GM23248 (cell line): ENCODE measurements around the gene GPR132. TPM values are rescaled to one million over a fixed set of nuclear protein-coding genes. Genes with fewer than 3 reads are reported as not detected.

ENCODE experiments used
- DNase-seq: peaks from one replicate; pipeline ENCODE4 v3.0.0-alpha.2; 2015
- H2AFZ ChIP-seq: fragments of 200-600 bp; sonication (generic); 2 replicates; pipeline ENCODE4 v1.6.1; 2016; ENCODE audit warnings: antibody characterized with exemption
- H3F3A ChIP-seq: fragments of 200-600 bp; sonication (generic); 2 replicates; pipeline ENCODE4 v1.6.1; 2016; ENCODE audit warnings: mild to moderate bottlenecking, antibody characterized with exemption, mixed run types; ENCODE audit not compliant: insufficient read depth
- H3K27ac ChIP-seq: fragments of 200-600 bp; sonication (generic); 2 replicates; pipeline ENCODE4 v1.5.1; 2016; ENCODE audit warnings: mild to moderate bottlenecking
- H3K27me3 ChIP-seq: fragments of 200-600 bp; sonication (generic); replicated peaks from 2 replicates; pipeline ENCODE4 v1.6.1; 2016; ENCODE audit warnings: mild to moderate bottlenecking; ENCODE audit not compliant: insufficient read depth
- H3K36me3 ChIP-seq: fragments of 200-600 bp; sonication (generic); 2 replicates; pipeline ENCODE4 v1.6.1; 2016; ENCODE audit warnings: low read depth, mild to moderate bottlenecking
- H3K4me1 ChIP-seq: fragments of 200-600 bp; sonication (generic); 2 replicates; pipeline ENCODE4 v1.6.1; 2016; ENCODE audit warnings: mild to moderate bottlenecking; ENCODE audit not compliant: insufficient read depth
- H3K4me2 ChIP-seq: fragments of 200-600 bp; sonication (generic); one replicate; pipeline ENCODE4 v1.6.1; 2016; ENCODE audit warnings: mild to moderate bottlenecking; ENCODE audit not compliant: unreplicated experiment
- H3K4me3 ChIP-seq: fragments of 200-600 bp; sonication (generic); 2 replicates; pipeline ENCODE4 v1.5.1; 2016; ENCODE audit warnings: mild to moderate bottlenecking
- H3K79me2 ChIP-seq: fragments of 200-600 bp; sonication (generic); 2 replicates; pipeline ENCODE4 v1.6.1; 2016; ENCODE audit warnings: mild to moderate bottlenecking; ENCODE audit not compliant: insufficient read depth
- H3K9ac ChIP-seq: fragments of 200-600 bp; sonication (generic); 2 replicates; pipeline ENCODE4 v1.6.1; 2016; ENCODE audit warnings: mild to moderate bottlenecking
- H3K9me2 ChIP-seq: fragments of 200-600 bp; sonication (generic); 2 replicates; pipeline ENCODE4 v1.6.1; 2016; ENCODE audit warnings: mixed run types, mild to moderate bottlenecking, moderate library complexity; ENCODE audit not compliant: insufficient read depth
- H3K9me3 ChIP-seq: fragments of 200-600 bp; sonication (generic); one replicate; pipeline ENCODE4 v1.6.1; 2017; ENCODE audit warnings: low read depth
- H4K20me1 ChIP-seq: fragments of 200-600 bp; sonication (generic); 2 replicates; pipeline ENCODE4 v1.6.0; 2016; ENCODE audit not compliant: insufficient read depth
- EZH2 ChIP-seq: fragments of 200-600 bp; sonication (generic); IDR thresholded peaks from 2 replicates; pipeline ENCODE4 v1.6.1; 2018; ENCODE audit warnings: antibody characterized with exemption, mild to moderate bottlenecking; ENCODE audit not compliant: insufficient read depth, poor library complexity, severe bottlenecking
- EZH2phosphoT487 ChIP-seq: fragments of 200-600 bp; sonication (generic); IDR thresholded peaks from 2 replicates; pipeline ENCODE4 v1.6.1; 2018; ENCODE audit warnings: antibody characterized with exemption, moderate library complexity, mild to moderate bottlenecking, low read depth; ENCODE audit not compliant: insufficient read depth
- WGBS, 2 experiments: methylation state at CpG; one replicate each; pipeline ENCODE4 v1.1.6; 2015 to 2017; ENCODE audit warnings: low lambda C conversion rate in 2 of 2, low coverage in 1 of 2; ENCODE audit errors: missing lambda C conversion rate in 2 of 2; 5-methylcytosine and 5-hydroxymethylcytosine counted together
- in situ Hi-C: fragments of 300-500 bp; cut with MboI; formaldehyde crosslinking; loops from 2 replicates; pipeline ENCODE4 v1.15.0; 2020
- polyA plus RNA-seq: library from polyadenylated mRNA; unstranded; fragments of >200 nt; fragmentation: Nextera tagmentation; extraction: Ambion mirVana; gene quantifications from 2 replicates; pipeline ENCODE4 v1.2.1, GENCODE V29; 2016
- total RNA-seq: library from RNA; depleted of rRNA; stranded (reverse); fragments of >200 nt; shearing (Covaris generic); gene quantifications from 2 replicates; pipeline ENCODE4 v1.2.3, GENCODE V29; 2014

GPR132 gene
- total and polyA plus RNA-seq, 2 experiments from 2014 or later, result not detected

DNA sequence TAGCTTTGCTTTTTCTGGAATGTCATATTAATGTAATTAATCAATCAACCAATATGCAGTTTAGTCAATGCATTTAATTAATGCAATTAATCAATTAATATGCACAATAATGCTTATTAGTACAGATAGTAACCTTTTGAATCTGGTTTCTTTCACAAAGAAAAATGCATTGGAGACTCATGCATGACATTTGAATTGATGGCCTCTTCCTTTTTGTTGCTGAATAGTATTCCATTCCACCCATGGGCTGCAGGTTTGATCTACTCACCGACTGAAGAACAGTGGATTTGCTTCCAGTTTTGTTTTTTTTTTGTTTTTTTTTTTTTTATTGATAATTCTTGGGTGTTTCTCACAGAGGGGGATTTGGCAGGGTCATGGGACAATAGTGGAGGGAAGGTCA is 13.1 kb upstream of the GPR132 start:
- WGBS, 2 experiments, result 92 to 96% methylated on average over 1 of the region's 1 CpG
- H3K27ac ChIP-seq, result no peak overlapping the region
- no peak overlapping the region for H3K9ac ChIP-seq
- H3K36me3 ChIP-seq, result no peaks in the 10 kb centered on the region
- H3F3A ChIP-seq, result no peaks in the 10 kb centered on the region
- H3K4me3 ChIP-seq, result no peak overlapping the region
- in situ Hi-C loops, result no loop called here
- no peaks in the 10 kb centered on the region for H3K79me2 ChIP-seq
- H2AFZ ChIP-seq, result no peak overlapping the region
- no peaks in the 10 kb centered on the region; the same call in 1 of the 2 replicates for H3K27me3 ChIP-seq
- H3K9me2 ChIP-seq, result no peaks in the 10 kb centered on the region
- no peaks in the 10 kb centered on the region for H3K9me3 ChIP-seq
- 0 out of 2 replicates have a peak, but pooled peaks cover 4% of the 10 kb centered on the region for H3K4me1 ChIP-seq
- H3K4me2 ChIP-seq, result no peak overlapping the region
- no peak for DNase-seq
- TF ChIP-seq EZH2phosphoT487, result no peak
- TF ChIP-seq EZH2, result no peak
- H4K20me1 ChIP-seq, result no peaks in the 10 kb centered on the region

DNA sequence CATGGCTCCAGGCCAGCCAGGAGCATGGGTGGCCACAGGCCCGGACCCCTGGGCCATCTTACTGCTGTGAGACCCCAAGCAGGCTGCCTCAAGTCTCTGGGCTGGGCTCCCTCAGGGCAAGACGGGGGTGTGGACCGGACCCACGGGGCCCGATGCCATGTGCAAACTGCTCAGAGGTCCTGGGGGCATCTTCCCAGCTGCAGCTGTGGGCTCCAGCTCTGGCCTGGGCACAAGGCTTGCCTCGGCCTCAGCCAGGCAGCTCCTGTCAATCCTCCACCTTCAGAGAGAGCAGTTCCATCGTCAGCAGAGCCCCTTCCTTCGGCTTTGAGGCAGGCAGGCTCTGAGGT is 12.4 kb upstream of the GPR132 start:
- Histone ChIP-seq H2AFZ (no peak overlapping the region), H3K4me1 (0 out of 2 replicates have a peak, but pooled peaks cover 4% of the 10 kb centered on the region), H3K27ac (no peak overlapping the region), H3K4me2 (no peak overlapping the region), H3F3A (no peaks in the 10 kb centered on the region), H3K9ac (no peak overlapping the region), H3K9me3 (no peaks in the 10 kb centered on the region), H3K36me3 (no peaks in the 10 kb centered on the region), H3K4me3 (no peak overlapping the region), H3K27me3 (no peaks in the 10 kb centered on the region; the same call in 1 of the 2 replicates), H3K79me2 (no peaks in the 10 kb centered on the region), H4K20me1 (no peaks in the 10 kb centered on the region), H3K9me2 (no peaks in the 10 kb centered on the region)
- in situ Hi-C loops, result no loop called here
- 66 to 73% methylated on average over 7 to 8 of the region's 8 CpGs for WGBS, 2 experiments
- no peak for DNase-seq
- no peak for TF ChIP-seq EZH2phosphoT487
- TF ChIP-seq EZH2, result no peak

DNA sequence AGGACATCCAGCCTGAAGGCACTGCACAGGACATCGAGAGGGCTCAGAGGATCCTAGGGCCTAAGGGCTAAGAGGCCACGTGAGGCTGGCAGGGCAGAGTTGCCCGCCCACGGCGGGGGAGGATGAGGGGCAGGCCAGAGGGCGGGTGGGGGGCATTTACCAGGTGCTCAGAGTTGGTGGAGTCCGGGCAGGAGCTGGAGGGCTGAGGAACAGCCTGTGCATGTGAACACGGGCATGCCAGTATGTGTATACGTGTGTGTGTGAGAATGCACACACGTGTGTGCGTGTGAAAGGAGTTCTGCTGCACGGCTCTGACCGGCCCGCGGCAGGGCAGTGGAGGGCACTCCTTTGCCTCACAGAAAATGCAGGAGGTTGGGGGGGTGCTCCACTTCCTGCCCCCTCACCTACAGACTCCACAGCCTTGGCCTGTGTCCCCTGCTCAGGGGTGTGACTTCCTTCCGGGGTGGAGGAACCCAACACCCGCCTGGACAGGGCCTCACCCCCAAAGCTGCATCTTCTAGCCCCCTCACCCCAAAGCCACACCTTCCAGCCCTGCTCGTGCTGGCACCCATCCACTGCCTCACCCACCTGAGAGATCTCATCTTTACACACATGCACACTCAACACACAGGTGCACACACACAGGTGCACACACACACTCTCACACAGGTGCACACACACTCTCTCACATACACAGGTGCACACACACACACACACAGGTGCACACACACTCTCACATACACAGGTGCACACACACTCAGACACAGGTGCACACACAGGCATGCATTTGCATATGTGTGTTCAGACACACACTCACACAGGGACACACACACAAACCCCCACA is 11.8 kb upstream of the GPR132 start:
- no peak for TF ChIP-seq EZH2
- no peak for TF ChIP-seq EZH2phosphoT487
- no peak overlapping the region for H3K4me3 ChIP-seq
- no peak overlapping the region for H3K4me2 ChIP-seq
- in situ Hi-C loops, result no loop called here
- no peak overlapping the region for H3K27ac ChIP-seq
- H3K9me3 ChIP-seq, result no peaks in the 10 kb centered on the region
- no peaks in the 10 kb centered on the region; the same call in 1 of the 2 replicates for H3K27me3 ChIP-seq
- H3K4me1 ChIP-seq, result 0 out of 2 replicates have a peak, but pooled peaks cover 4% of the 10 kb centered on the region
- H3K9me2 ChIP-seq, result no peaks in the 10 kb centered on the region
- H2AFZ ChIP-seq, result no peak overlapping the region
- H3K79me2 ChIP-seq, result no peaks in the 10 kb centered on the region
- H3F3A ChIP-seq, result no peaks in the 10 kb centered on the region
- H3K36me3 ChIP-seq, result no peaks in the 10 kb centered on the region
- no peak overlapping the region for H3K9ac ChIP-seq
- H4K20me1 ChIP-seq, result no peaks in the 10 kb centered on the region
- no peak for DNase-seq
- WGBS, 2 experiments, result 55 to 69% methylated on average over 7 to 18 of the region's 18 CpGs

DNA sequence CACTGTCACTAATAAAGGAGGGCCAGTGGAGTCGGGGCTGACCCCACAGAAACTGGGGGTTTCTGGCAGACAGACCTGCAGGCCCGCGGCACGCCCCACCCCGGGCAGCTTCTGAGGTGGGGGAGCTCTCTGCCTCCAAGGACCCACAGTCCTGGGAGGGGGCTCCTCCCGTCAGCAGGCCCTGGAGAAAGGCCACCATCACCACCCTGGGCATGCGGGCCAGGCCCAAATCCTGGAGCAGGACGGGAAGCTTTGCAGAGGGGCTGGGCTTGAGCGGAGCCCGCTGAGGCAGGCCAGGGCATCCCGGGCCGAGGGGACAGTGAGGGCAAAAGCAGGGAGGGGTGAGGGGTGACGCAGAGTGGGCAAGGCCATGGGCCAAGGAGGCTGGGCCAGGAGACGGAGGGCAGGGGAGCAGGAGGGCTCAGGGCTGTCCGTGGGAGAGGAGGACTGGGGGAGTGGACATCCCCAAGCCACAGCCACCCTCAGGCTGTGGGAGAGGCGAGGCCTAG is 11.1 kb upstream of the GPR132 start:
- in situ Hi-C loops, result no loop called here
- Histone ChIP-seq H3K36me3 (no peaks in the 10 kb centered on the region), H3K4me3 (no peak overlapping the region), H3K4me1 (0 out of 2 replicates have a peak, but pooled peaks cover 4% of the 10 kb centered on the region), H3K27me3 (no peaks in the 10 kb centered on the region; the same call in 1 of the 2 replicates), H4K20me1 (no peaks in the 10 kb centered on the region), H3K4me2 (no peak overlapping the region), H3K9ac (no peak overlapping the region), H3K9me2 (no peaks in the 10 kb centered on the region), H2AFZ (no peak overlapping the region), H3K9me3 (no peaks in the 10 kb centered on the region), H3K79me2 (no peaks in the 10 kb centered on the region), H3K27ac (no peak overlapping the region), H3F3A (no peaks in the 10 kb centered on the region)
- WGBS, 2 experiments, result 78% methylated on average over 11 to 16 of the region's 16 CpGs
- DNase-seq, result no peak
- no peak for TF ChIP-seq EZH2
- no peak for TF ChIP-seq EZH2phosphoT487
